ENCODE data around the gene SLC39A7. TPM values are rescaled to one million over a fixed set of nuclear protein-coding genes. Genes with fewer than 3 reads are reported as not detected.

The SLC39A7 gene
- total and polyA plus RNA-seq, 2 of the 4 experiments (the other 2 are of a cell fraction): 135 to 208 TPM

- TF ChIP-seq, protein P1, sequence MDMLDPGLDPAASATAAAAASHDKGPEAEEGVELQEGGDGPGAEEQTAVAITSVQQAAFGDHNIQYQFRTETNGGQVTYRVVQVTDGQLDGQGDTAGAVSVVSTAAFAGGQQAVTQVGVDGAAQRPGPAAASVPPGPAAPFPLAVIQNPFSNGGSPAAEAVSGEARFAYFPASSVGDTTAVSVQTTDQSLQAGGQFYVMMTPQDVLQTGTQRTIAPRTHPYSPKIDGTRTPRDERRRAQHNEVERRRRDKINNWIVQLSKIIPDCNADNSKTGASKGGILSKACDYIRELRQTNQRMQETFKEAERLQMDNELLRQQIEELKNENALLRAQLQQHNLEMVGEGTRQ (IDR thresholded peaks at IDR 0.05; ENCODE audit: low read depth, low read length): no peak
- peak; percentile 81 for TF ChIP-seq SMC3 (IDR thresholded peaks at IDR 0.05; ENCODE audit: low read depth, low read length)
Measured at GRCh38 chr6:33247977-33248642, 47.4 kb downstream of the SLC39A7 start (continued).

DNA sequence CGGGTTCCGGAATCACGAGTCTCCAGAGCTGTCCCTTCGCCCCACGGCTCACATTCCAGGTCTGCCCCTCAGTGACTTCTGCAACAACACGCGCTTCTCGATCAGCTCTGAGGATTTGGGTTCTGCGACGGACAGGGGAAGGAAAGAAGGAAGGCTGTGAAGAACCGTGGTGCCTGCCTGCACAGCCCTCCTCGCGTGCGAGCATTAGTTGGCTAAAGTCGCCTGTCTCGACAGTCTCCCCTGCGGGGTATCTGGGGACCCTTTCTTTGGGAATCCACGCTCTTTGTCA lies 47.9 kb downstream of the SLC39A7 start:
- Histone ChIP-seq H4K20me1 (ENCODE audit: insufficient read depth, low read length) (peaks cover 3% of the 10 kb centered on the region; the same call in 1 of the 2 replicates), H2BK120ac (ENCODE audit: low read depth, low read length) (peak overlapping the region; percentile 83), H3K4ac (ENCODE audit: low read depth, low read length) (peak overlapping the region; percentile 92), H3K4me1 (ENCODE audit: control insufficient read depth, insufficient read depth, low read length) (peaks cover 12% of the 10 kb centered on the region), H2AK5ac (ENCODE audit: low read depth, low read length) (peak overlapping the region; percentile 58; the same call in 1 of the 2 replicates), H4K91ac (ENCODE audit: insufficient read depth, low read depth, low read length) (peak overlapping the region; percentile 66), H3K4me2 (ENCODE audit: low read depth, low read length) (peak overlapping the region; percentile 89), H3K9me1 (ENCODE audit: insufficient read depth, low read length) (peaks cover 11% of the 10 kb centered on the region), H3K56ac (ENCODE audit: extremely low read depth, insufficient read depth, low read length) (peak overlapping the region; percentile 69), H4K5ac (ENCODE audit: low read depth, low read length) (peak overlapping the region; percentile 47), H3K36me3 (ENCODE audit: control insufficient read depth, insufficient read depth, low read length) (peaks cover 8% of the 10 kb centered on the region; the same call in 1 of the 2 replicates), H2BK5ac (ENCODE audit: low read depth, low read length, poor library complexity, severe bottlenecking) (peak overlapping the region; percentile 81), H3K9ac (ENCODE audit: low read depth, low read length) (peak overlapping the region; percentile 68), H2AFZ (replicated peaks; ENCODE audit: low read length, poor library complexity) (peak overlapping the region; percentile 94), H3K27me3 (ENCODE audit: control insufficient read depth, insufficient read depth, low read length) (no peaks in the 10 kb centered on the region), H3K23ac (ENCODE audit: low read depth, low read length) (peak overlapping the region; percentile 95), H2BK15ac (ENCODE audit: low read depth, low read length) (peak overlapping the region; percentile 33; the same call in 1 of the 3 replicates), H3K79me1 (ENCODE audit: low read depth in 1 of 2, low read length in 2 of 2) (peaks cover 0 to 24% of the 10 kb centered on the region in 2 experiments; a peak in 2 of 4 replicates), H3K27ac (ENCODE audit: insufficient read depth, low read length) (peak overlapping the region; percentile 84), H3K4me3 (ENCODE audit: insufficient read depth, low read depth, low read length) (peak overlapping the region; percentile 46), H3K14ac (replicated peaks; ENCODE audit: low read depth, low read length) (peak overlapping the region; percentile 88), H3K18ac (ENCODE audit: low read depth, low read length) (peak overlapping the region; percentile 86), H2BK20ac (ENCODE audit: low read depth, low read length) (peak overlapping the region; percentile 64), H4K8ac (ENCODE audit: low read depth in 2 of 2, low read length in 2 of 2) (peak overlapping the region; percentile 18 to 81; a peak in 3 of 4 replicates), H2AK9ac (replicated peaks; ENCODE audit: low read depth, low read length, poor library complexity) (peak overlapping the region; percentile 97), H3K9me3 (ENCODE audit: control insufficient read depth, insufficient read depth, low read length) (no peaks in the 10 kb centered on the region)
- intact Hi-C loops (cut with micrococcal nuclease) (loop anchor here (1.0 to 5.0 kb wide), 7 partner anchors 48 to 361 kb away; partner anchors contain the start of genes RXRB and SLC39A7), in situ Hi-C loops (cut with MboI; ENCODE audit: low sequenced_read_pairs) (loop anchor here (5.0 to 10.0 kb wide), 3 partner anchors 86 to 231 kb away; no protein-coding TSS in a partner anchor), dilution Hi-C loops (cut with HindIII; ENCODE audit: low sequenced_read_pairs, unreplicated experiment) (no loop called here)
- DNase-seq (no peak), ATAC-seq (ENCODE audit: low read depth) (peak; percentile 7)
- no peak for TF ChIP-seq MAZ (IDR thresholded peaks at IDR 0.05; ENCODE audit: borderline replicate concordance, low read depth, low read length)
- TF ChIP-seq, protein P1 (IDR thresholded peaks at IDR 0.05; ENCODE audit: low read depth, low read length): peak; percentile 4; the same call in 1 of the 2 replicates
- BruUV-seq (replicated peaks): no TSS peak
- ChIA-PET POLR2A (ENCODE audit: unreplicated experiment) (no interaction called here), CTCF (interaction anchor here (0.6 to 1.4 kb wide), 7 partner anchors 13 to 232 kb away, joined by 3 to 6 read pairs (median 3); no protein-coding TSS in a partner anchor)
- 2% methylated on average over 8 of the region's 18 CpGs; no CpG with 5 or more reads in 1 of the 2 experiments for WGBS, 2 experiments (ENCODE audit: extremely low coverage in 2 of 2, insufficient read length in 1 of 2)

Measured in IMR-90 (cell line).